HEK293 (cell line): Measurements from ENCODE around the gene ZFHX2.
"Not testable (repeated sequence)": the region's sequence is repeated elsewhere in the genome, so short reads cannot be mapped to it uniquely, and the experiment has no call there.

Experiments used
- CTCF ChIA-PET: fragments of 350-600 bp; formaldehyde crosslinking; extraction: SDS; loops from one replicate; lab custom pipeline; 2021; ENCODE audit warnings: antibody characterized with exemption; lab: Yijun Ruan, JAX
- POLR2A ChIA-PET: fragments of 300-600 bp; formaldehyde crosslinking; extraction: SDS; loops from one replicate; lab custom pipeline; 2020; ENCODE audit warnings: antibody characterized with exemption, inconsistent platforms; lab: Yijun Ruan, JAX
- H3K27ac ChIP-seq: fragments of 200-500 bp; sonication (Bioruptor generic); 2 replicates; pipeline ENCODE4 v1.5.1; 2014; ENCODE audit warnings: low read depth, low read length, control low read depth, inconsistent platforms; ENCODE audit errors: extremely low read depth
- H3K36me3 ChIP-seq, 2 experiments: fragments of 200-500 bp in 1 of 2; sonication (Bioruptor generic) in 1 of 2; 1 replicate in 1 of 2; 2 replicates in 1 of 2; pipeline ENCODE4 v1.5.1; 2014 to 2017; ENCODE audit warnings: inconsistent platforms in 2 of 2, low read length in 2 of 2; ENCODE audit not compliant: control insufficient read depth in 2 of 2, insufficient read depth in 1 of 2
- H3K4me1 ChIP-seq: fragments of 200-500 bp; sonication (Bioruptor generic); 2 replicates; pipeline ENCODE4 v1.5.1; 2014; ENCODE audit warnings: mild to moderate bottlenecking, low read length, inconsistent platforms; ENCODE audit not compliant: control insufficient read depth, insufficient read depth
- H3K4me3 ChIP-seq: 2 replicates; pipeline ENCODE4 v1.5.1; 2011; ENCODE audit warnings: low read depth, mild to moderate bottlenecking, control low read depth, low read length, moderate library complexity
- H3K9me3 ChIP-seq: fragments of 200-500 bp; sonication (Bioruptor generic); 2 replicates; pipeline ENCODE4 v1.5.1; 2014; ENCODE audit warnings: low read depth, low read length, inconsistent platforms; ENCODE audit not compliant: control insufficient read depth, insufficient read depth
- EGR2 ChIP-seq: fragments of 450-650 bp; formaldehyde crosslinking; IDR thresholded peaks from 2 replicates; pipeline ENCODE4 v1.5.1; 2016; ENCODE audit warnings: low read depth, missing biosample characterization, missing genetic modification characterization
- PATZ1 ChIP-seq: fragments of 450-650 bp; formaldehyde crosslinking; IDR thresholded peaks from 2 replicates; pipeline ENCODE4 v1.5.1; 2016; ENCODE audit warnings: missing biosample characterization, missing genetic modification characterization
- PRDM2 ChIP-seq: fragments of 450-650 bp; formaldehyde crosslinking; IDR thresholded peaks from 2 replicates; pipeline ENCODE4 v1.5.1; 2016; ENCODE audit warnings: missing biosample characterization, missing genetic modification characterization, borderline replicate concordance
- RBAK ChIP-seq: fragments of 450-650 bp; formaldehyde crosslinking; IDR thresholded peaks from 2 replicates; pipeline ENCODE4 v1.5.1; 2016; ENCODE audit warnings: missing biosample characterization, missing genetic modification characterization
- YY2 ChIP-seq: fragments of 450-650 bp; formaldehyde crosslinking; IDR thresholded peaks from 2 replicates; pipeline ENCODE4 v1.5.1; 2016; ENCODE audit warnings: missing biosample characterization, missing genetic modification characterization
- ZNF132 ChIP-seq: fragments of 450-650 bp; formaldehyde crosslinking; IDR thresholded peaks from 2 replicates; pipeline ENCODE4 v1.5.1; 2017; ENCODE audit warnings: missing biosample characterization, missing genetic modification characterization, borderline replicate concordance
- ZNF157 ChIP-seq: fragments of 450-650 bp; formaldehyde crosslinking; IDR thresholded peaks from 2 replicates; pipeline ENCODE4 v1.5.1; 2016; ENCODE audit warnings: missing biosample characterization, missing genetic modification characterization
- ZNF175 ChIP-seq: fragments of 450-650 bp; formaldehyde crosslinking; IDR thresholded peaks from 2 replicates; pipeline ENCODE4 v1.5.1; 2016; ENCODE audit warnings: missing biosample characterization, missing genetic modification characterization
- ZNF19 ChIP-seq: fragments of 450-650 bp; formaldehyde crosslinking; IDR thresholded peaks from 2 replicates; pipeline ENCODE4; 2016; ENCODE audit warnings: missing biosample characterization, missing genetic modification characterization, low read depth
- ZNF302 ChIP-seq: fragments of 450-650 bp; formaldehyde crosslinking; IDR thresholded peaks from 2 replicates; pipeline ENCODE4 v1.5.1; 2016; ENCODE audit warnings: missing biosample characterization, missing genetic modification characterization, low read depth
- ZNF571 ChIP-seq: fragments of 450-650 bp; formaldehyde crosslinking; IDR thresholded peaks from 2 replicates; pipeline ENCODE4 v1.5.0; 2017; ENCODE audit warnings: missing biosample characterization, missing genetic modification characterization
- ZNF654 ChIP-seq: fragments of 450-650 bp; formaldehyde crosslinking; IDR thresholded peaks from 2 replicates; pipeline ENCODE4 v1.5.1; 2016; ENCODE audit warnings: low read depth, missing biosample characterization, missing genetic modification characterization

The ZFHX2 gene

GRCh38 chr14:23588884-23589598, 37.5 kb upstream of the ZFHX2 start (continued):
- TF ChIP-seq PRDM2 (tag by site-specific recombination) (no peak), ZNF654 (tag by site-specific recombination) (peak; percentile 70), ZNF157 (no peak), YY2 (tag by site-specific recombination) (no peak), EGR2 (tag by site-specific recombination) (0 out of 2 replicates have a peak, but pooled peaks have one; percentile 20), ZNF19 (tag by site-specific recombination) (no peak), ZNF132 (tag by site-specific recombination) (no peak), PATZ1 (tag by site-specific recombination) (peak; percentile 43; the same call in 1 of the 2 replicates), ZNF571 (tag by site-specific recombination) (no peak), ZNF175 (tag by site-specific recombination) (no peak), RBAK (tag by site-specific recombination) (no peak), ZNF302 (tag by site-specific recombination) (no peak)
- TF ChIP-seq, all 188 proteins: peak for 16

GRCh38 chr14:23584527-23585203, 33.1 kb upstream of the ZFHX2 start:
- CTCF ChIA-PET, H3K36me3 ChIP-seq, H3K4me1 ChIP-seq, H3K9me3 ChIP-seq, H3K27ac ChIP-seq, H3K4me3 ChIP-seq, POLR2A ChIA-PET: not testable (repeated sequence)

GRCh38 chr14:23583761-23584526, 32.4 kb upstream of the ZFHX2 start:
- H3K9me3 ChIP-seq, POLR2A ChIA-PET, H3K36me3 ChIP-seq, H3K4me3 ChIP-seq, H3K27ac ChIP-seq, H3K4me1 ChIP-seq: not testable (repeated sequence)
- CTCF ChIA-PET = interaction anchor here (0.6 kb wide), 1 partner anchor 464 kb away, joined by 3 read pairs; no protein-coding TSS in a partner anchor
